NCI-H1105 (cell line): Measurements from ENCODE around the gene ZNF341.
A peak's percentile ranks its signal among the peaks of the same experiment; 100 is the strongest.

Experiments
- DNase-seq: peaks from one replicate; lab custom pipeline; 2025; lab: John Stamatoyannopoulos, UW

Gene ZNF341

DNA sequence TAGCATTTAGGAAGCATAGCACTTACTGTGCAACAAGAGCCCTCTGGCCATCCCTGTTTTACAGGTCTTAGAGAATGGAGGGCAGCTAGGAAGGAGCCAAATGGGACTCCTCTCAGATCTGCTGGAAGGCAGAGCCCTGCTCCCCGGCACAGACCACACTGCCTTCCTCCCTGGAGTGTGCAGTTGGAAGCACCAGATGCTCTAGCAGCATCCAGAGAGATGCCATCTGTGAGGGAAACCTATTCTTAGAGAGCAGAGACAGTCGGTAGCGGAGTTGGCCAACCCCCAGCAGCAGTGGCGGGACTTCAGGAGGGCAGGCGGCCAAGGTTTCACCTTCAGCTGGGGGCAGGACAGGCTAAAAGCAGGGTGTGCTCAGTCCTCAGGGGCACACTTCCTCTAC, 28.9 kb upstream of the ZNF341 start:
- DNase-seq, result peak; percentile 50

DNA sequence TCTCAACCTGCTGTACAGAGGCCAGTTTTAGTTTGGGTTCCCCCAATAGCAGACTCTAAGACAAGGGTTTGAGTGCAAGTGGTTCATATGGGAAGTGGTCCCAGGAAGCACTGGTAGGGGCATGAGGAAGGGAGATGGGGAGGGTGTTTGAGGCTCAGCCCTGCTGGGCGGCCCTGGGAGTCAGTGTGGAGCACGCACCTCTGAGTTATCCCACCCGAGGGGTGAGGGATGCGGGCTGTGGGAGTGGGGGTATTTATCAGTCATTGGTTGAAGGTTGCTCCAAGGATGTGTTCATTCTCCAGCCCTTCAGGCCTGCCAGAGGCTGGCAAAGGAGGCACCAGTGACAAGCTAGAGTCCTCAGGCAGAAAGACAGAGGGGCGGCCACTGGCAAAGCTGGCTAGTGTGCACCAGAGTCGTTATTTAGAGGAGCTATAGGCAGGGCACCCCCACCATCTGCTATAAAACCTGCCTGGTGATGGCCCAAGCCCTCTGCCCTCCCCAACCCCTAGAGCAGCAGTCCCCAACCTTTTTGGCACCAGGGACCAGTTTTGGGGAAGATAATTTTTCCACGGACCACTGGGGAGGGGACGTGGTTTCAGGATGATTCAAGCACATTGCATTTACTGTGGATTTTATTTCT, 28.2 kb upstream of the ZNF341 start:
- no peak for DNase-seq

DNA sequence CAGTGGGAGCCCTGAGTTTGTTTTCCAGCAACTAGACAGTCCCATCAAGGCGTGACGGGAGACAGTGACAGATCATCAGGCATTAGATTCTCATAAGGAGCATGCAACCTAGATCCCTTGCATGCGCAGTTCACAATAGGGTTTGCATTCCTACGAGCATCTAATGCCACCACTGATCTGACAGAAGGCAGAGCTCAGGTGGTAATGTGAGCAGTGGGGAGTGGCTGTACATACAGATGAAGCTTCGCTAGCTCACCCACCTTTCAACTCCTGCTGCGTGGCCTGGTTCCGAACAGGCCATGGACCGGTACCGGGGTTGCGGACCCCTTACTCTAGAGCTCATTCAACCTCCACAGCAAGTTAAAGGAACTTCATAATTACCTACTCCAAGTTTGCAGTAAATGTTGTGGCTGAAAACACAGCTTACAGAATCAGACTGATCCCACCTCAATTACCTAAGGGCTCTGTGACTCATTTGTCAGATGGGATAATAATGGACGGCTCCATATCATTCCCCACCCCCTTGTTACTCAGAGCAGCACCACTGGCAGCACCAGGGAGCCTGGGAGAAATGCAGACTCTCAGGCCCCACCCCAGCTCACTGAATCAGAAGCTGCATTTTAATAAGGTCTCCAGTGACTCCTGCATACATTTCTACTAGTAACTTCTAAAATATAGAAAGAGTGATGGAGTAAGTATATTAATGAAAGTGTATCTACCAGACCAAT, 27.4 kb upstream of the ZNF341 start:
- DNase-seq, result no peak

DNA sequence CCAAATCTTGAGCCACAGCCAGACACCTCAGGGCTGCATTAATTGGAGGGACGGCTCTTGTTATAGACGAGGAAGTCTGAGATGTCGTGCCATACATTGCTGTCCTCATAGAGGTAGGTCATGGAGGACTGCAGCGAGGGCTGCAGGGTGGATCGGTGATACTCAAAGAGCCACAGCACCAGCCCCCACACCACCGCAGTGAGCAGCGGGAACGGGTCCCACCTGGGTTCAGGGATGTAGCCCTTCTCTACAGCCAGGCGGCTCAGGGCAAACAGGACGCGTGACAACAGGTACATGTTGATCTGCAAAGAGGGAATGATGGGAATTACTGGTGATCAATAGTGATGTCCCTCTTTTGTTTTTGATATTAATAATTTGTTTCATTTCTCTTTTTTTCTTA, 24.1 kb upstream of the ZNF341 start:
- no peak for DNase-seq

GRCh38 chr20:33709398-33709797, 22.4 kb upstream of the ZNF341 start:
- no peak for DNase-seq

DNA sequence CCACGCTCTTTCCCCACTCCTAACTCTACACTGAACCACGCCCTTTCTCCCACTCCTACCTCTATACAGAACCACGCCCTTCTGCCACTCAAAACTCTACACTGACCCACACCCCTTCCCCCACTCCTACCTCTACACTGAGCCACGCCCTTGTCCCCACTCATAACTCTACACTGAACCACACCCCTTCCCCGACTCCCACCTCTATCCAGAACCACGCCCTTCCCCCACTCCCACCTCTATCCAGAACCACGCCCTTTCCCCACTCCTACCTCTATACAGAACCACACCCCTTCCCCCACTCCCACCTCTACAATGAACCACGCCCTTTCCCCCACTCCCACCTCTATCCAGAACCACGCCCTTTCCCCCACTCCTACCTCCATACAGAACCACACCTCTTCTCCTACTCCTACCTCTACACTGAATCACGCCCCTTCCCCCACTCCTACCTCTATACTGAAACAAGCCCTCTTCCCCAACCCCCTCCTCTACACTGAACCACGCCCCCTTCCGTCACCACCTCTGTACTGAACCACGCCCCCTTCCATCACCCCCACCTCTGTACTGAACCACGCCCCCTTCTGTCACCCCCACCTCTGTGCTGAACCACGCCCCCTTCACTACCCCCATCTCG, 21.8 kb upstream of the ZNF341 start:
- DNase-seq, result no peak

DNA sequence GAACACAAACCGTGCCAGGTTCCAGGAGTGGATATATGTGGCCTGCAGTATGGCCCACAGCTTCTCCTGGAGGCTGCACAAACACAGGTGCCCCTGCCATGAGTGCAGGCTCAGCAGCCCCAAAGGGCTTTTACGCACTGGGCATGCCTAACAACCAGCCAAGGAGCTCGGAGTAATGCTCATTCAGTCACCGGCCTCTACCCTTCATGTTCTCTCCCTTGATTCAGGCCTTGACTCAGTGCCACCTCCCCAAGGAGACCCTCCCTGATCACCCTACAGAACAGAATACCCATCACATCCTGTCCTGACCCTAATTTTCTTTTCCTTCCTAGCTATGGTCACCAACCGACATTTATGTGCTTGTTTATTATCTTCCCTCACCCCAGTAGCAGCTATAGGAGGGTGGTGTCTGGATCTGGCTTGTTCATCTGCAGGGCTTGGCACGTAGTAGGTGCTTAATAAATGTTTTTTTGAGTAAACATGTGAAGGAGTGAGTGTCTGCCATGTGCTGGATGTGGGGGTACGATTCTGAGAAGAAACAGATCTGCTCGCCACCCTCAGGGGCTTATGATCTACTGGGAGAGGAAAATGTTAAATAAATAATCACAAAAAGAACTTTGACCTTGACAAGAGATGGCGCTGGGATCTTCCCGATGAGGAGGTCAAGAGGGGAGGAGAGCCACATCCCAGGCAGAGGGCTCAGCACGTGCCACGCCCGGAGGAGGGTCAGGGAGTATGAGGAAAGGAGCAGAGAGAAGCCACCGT, 20.9 kb upstream of the ZNF341 start:
- DNase-seq, result no peak

- DNase-seq, result no peak
These were observed 20.4 kb upstream of the ZNF341 start for GRCh38 chr20:33711446-33711738.

- DNase-seq, result no peak
These were observed 17.9 kb upstream of the ZNF341 start for GRCh38 chr20:33713865-33714367.

DNA sequence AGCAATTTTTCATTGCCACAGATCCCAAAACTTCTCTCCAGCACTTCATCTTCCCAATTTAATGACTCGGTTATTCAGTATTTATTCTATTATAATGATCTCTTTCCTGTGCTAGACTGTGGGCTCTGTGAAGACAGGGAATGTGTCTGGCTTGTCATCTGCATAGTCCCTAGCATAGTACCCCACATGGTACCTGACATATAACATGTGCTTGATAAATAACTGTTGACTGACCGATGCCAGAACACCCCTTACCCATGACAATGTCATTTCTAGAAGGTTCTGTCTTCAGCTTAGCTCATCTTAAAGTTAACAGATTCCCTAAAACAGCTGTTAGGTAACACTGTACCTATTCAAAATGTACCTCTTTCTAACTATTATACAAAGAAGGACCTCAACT, 15.3 kb upstream of the ZNF341 start:
- DNase-seq, result no peak

DNA sequence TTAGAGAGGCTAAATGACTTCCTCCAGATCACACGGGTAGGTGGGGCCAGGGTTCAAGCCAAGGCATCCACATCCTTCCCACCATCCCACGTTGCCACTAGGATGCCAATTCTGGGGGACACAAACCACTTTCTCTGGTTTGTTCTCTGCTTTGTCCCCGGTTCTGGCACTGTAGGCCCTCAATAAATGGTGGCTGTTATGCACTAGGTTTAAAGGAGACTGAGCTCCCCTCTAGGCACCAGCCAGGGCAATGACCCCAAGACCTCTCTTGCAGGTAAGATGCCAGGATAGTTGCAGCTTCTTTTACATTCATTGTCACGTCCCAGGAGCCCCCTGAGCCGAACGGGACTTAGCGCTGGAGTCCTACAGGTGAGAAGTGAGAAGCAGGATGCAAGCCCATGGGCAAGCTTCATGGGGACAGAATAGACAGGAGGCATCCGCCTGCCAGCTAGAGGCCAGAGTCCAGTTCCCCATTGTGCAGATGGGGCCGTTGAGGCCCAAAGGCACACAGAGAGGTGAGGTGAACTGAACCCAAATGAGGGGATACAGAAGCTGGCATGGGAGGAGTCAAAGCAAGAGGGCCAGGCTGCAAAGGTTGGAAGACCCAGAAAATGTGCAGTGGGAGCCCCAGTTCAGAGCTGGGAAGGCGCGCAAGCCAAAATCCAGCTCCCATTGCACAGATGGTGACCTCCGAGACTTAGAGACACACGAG, 12.4 kb upstream of the ZNF341 start:
- DNase-seq, result no peak

- DNase-seq, result peak; percentile 99
These were observed 11.6 kb upstream of the ZNF341 start, which contains the start of gene PXMP4 for GRCh38 chr20:33719989-33720709. Gene PXMP4, minus strand, starts transcription at chr20:33720310. Its CDS starts 103 bp downstream, at chr20:33720207.

DNA sequence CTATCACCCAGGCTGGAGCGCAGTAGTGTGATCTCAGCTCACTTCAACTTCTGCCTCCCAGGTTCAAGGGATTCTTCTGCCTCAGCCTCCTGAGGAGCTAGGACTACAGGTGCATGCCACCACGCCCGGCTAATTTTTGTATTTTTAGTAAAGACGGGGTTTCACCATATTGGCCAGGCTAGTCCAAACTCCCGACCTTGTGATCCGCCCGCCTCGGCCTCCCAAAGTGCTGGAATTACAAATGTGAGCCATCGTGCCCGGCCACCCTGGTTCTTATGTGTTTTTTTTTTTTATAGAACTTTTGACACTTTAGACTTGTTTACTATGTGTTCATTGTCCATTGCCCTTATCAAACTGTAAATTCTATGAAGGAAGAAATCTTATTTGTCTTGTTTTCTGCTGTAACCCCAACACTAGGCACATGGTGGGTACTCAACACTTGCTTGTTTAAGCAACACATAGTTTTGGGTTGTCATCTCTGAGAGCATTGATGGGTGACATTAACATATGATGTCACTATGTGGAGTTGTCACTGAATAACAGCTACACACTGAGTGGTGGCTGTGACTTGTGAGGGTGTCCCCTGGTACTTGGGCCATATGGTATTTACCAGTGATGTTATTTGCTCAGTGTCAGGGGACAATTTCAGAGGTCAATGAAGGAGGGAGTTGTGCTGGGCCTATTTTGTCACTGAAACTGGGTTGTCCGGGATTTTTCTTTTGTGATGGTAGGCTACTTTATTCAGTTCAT, 10.2 kb upstream of the ZNF341 start:
- DNase-seq, result no peak

- no peak for DNase-seq
These were observed 7.2 kb upstream of the ZNF341 start for GRCh38 chr20:33724439-33725094.

DNA sequence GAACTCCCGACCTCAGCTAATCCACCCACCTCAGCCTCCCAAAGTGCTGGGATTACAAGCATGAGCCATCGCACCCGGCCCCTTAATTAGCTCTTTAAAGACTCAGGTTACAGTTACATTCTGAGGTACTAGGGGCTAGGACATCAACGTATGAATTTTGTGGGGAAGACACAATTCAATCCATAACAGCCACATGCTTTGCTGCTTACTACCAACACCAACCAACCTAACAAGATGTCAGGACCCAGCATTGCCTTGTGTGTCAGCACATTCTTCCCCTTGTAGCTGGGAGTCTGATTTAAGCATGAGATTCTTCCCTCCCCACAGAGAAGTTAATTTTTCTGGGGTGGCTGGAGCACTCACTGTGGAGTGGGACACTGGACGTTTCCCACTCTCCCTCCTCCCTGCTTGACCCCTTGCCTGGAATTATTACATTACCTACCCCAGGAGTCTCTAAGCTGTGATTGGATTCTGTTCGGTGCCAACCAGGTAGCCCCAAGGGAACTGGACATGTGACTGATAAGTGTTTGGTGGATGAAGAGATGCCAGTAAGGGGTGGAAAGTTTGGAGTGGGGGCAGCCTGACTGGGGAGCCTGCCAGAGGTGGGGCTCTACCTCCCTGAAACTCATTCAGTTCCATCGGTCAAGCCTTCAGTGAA, 6.1 kb upstream of the ZNF341 start:
- DNase-seq, result no peak

GRCh38 chr20:33727115-33727479, 4.7 kb upstream of the ZNF341 start:
- DNase-seq, result no peak

DNA sequence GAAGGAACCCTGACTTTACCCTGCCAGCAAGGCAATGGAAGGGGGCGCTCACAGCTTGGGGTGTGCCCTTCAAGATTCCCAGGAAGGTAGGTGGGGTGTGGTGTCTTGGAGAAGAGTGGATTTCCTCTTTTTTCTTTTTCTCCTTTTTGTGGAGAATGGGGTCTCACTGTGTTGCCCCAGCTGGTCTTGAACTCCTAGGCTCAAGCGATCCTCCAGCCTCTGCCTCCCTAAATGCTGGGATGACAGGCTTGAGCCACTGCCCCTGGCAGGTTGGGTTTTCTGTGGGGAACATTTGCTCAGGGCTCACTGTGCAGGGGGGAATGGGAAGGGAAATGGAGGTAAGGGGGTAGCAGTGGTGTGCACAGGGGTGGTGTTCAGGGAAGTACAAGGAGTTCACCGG, 4.0 kb upstream of the ZNF341 start:
- DNase-seq, result no peak

- no peak for DNase-seq
These were observed 3.3 kb upstream of the ZNF341 start for GRCh38 chr20:33728463-33728862.

DNA sequence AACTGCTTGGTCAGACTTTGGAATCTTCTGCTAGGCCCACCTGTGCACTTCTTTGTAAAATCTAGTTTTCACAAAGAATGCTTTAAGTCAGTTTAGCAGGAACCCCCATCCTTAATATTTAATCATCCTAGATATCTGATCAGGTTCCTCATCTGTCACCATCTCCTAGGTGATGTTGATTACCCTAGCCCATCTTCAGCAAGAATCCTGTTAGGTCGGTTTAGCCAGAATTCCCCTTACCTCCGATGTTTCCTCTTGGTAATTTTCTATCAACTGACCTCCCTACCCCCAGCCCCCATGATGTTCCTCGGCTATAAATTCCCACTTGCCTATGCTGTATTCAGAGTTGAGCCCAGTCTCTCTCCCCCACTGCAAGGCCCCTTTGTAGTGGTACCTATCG, 2.7 kb upstream of the ZNF341 start:
- DNase-seq, result no peak
